ENCODE measurements around the gene MBTPS1. TPM values are rescaled to one million over a fixed set of nuclear protein-coding genes. Genes with fewer than 3 reads are reported as not detected.

The MBTPS1 gene
- total RNA-seq, 3 donors from 2014 or later (not counting 1 experiment from before 2014, with no cell fraction given): 85.2 to 124 (median 113) TPM

DNA sequence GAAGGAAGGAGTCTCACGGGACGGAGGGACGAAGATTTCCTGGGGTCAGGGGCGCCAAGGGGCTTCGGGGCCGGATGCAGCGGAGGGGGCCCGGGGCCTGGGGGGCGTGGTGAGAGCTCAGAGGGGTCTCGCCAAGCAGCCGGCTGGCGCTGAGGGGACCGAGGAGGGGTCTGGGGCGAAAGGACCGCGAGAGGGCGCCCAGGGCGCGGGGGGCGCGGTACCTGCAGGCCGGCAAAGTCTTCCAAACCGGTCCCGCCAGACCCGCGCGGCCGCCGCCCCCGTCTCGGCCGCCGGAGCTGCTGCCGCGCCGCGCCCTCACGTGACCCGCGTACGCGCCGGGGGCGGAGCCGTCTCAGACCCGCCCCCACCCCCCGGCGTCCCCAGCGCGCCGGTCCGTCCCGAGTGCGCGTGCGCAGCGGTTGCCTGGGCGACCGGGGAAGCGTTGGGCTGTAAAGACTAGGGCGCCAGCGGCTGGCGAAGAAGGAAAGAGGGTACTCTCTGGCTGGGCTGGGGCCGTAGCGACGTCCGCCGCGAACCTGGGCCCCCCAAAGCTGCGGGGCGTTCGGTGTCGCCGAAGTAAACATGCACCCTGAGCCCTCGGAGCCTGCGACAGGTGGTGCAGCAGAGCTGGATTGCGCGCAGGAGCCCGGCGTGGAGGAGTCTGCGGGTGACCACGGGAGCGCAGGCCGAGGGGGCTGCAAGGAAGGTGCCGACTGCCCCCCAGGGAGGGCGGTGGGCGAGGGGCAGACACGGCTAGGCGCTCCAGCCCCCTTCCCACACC lies 28.3 kb upstream of the MBTPS1 start, which contains the start of the genes DNAAF1 and HSDL1:
DNAAF1 (plus strand) TSS at position 450 of the 781 bp plus-strand sequence; CDS start at position 583, 133 bp downstream.
HSDL1 (minus strand) TSS at position 319 of the 781 bp plus-strand sequence. CDS start 13,856 bp downstream, outside the sequence.
- ATAC-seq (peak; percentile 90 to 95 (median 93)), DNase-seq (peak; percentile 97 to 98)
- Histone ChIP-seq H3K27ac (ENCODE audit: low read length) (peak within 1 kb of the TSS; percentile 45), H3K4me3 (ENCODE audit: low read length) (peak within 1 kb of the TSS; percentile 61), H3K36me3 (ENCODE audit: control insufficient read depth, insufficient read depth, low read length) (no peaks in the 10 kb centered on the region), H3K27me3 (ENCODE audit: control insufficient read depth, insufficient read depth, low read length) (no peaks in the 10 kb centered on the region), H3K9me3 (ENCODE audit: control insufficient read depth, insufficient read depth, low read length) (no peaks in the 10 kb centered on the region), H3K4me1 (ENCODE audit: control insufficient read depth, insufficient read depth, low read length) (peaks cover 12% of the 10 kb centered on the region)
- Mint-ChIP-seq H3K9me3 (no peaks in the 10 kb centered on the region), H3K27me3 (ENCODE audit: low read depth in 2 of 2) (peaks cover 6 to 9% of the 10 kb centered on the region in 2 donors), H3K4me1 (peaks cover 18 to 19% of the 10 kb centered on the region in 2 donors), H3K4me3 (peak within 1 kb of the TSS; percentile 94), H3K36me3 (no peaks in the 10 kb centered on the region), H3K27ac (peak within 1 kb of the TSS; percentile 82 to 88)
- no peak for TF ChIP-seq CTCF (IDR thresholded peaks at IDR 0.05)
- intact Hi-C loops (cut with micrococcal nuclease): loop anchor here (1.0 kb wide), 1 partner anchor 29 kb away; the partner anchor contains the start of gene MBTPS1
- WGBS (ENCODE audit: insufficient coverage): under 1% methylated on average over 89 of the region's 89 CpGs

DNA sequence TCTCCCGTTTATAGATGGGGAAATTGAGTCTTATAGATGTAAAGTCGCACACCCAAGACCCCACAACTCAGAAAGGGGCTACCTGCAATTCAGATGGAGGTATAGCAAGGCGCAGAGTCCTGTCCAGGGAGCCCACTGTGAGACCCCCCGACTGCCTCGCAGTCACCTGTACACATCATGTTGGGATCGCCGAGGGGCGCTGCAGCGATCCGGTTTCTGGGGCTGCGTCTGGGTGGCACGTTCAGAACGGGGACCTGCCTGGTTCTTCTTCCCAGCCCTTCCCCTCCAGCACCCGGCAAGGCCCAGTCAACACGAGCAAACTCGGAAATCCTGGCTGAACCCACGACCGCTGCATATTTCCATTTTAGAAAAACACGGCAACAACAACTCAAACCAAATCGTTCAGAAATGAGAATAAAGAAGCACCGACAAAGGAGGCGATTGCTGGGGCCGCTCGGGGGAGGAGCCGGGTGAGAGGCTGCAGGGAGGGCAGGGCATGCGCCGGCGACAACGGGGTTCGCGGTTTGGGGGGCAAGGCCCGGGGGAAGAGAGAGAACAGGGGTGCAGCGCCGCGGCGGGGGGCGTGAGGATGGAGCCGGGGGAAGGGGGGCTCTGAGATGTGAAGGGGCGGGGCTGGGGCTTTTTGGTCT lies 27.6 kb upstream of the MBTPS1 start:
- under 1% methylated on average over 38 of the region's 39 CpGs for WGBS (ENCODE audit: insufficient coverage)
- peak; percentile 24 to 62 for DNase-seq
- Mint-ChIP-seq H3K27ac (peak overlapping the region; percentile 82 to 88), H3K36me3 (no peaks in the 10 kb centered on the region), H3K27me3 (ENCODE audit: low read depth in 2 of 2) (peaks cover 6% of the 10 kb centered on the region in 2 donors), H3K9me3 (no peaks in the 10 kb centered on the region), H3K4me1 (peaks cover 18 to 19% of the 10 kb centered on the region in 2 donors), H3K4me3 (peak overlapping the region; percentile 94)
- no peaks in the 10 kb centered on the region for H3K36me3 ChIP-seq (ENCODE audit: control insufficient read depth, insufficient read depth, low read length)
- peak overlapping the region; percentile 45 for H3K27ac ChIP-seq (ENCODE audit: low read length)
- H3K4me1 ChIP-seq (ENCODE audit: control insufficient read depth, insufficient read depth, low read length): peaks cover 12% of the 10 kb centered on the region
- peak overlapping the region; percentile 61 for H3K4me3 ChIP-seq (ENCODE audit: low read length)
- no peak for TF ChIP-seq CTCF (IDR thresholded peaks at IDR 0.05)
- H3K27me3 ChIP-seq (ENCODE audit: control insufficient read depth, insufficient read depth, low read length): no peaks in the 10 kb centered on the region
- peak; percentile 40 to 43 (median 41) for ATAC-seq
- H3K9me3 ChIP-seq (ENCODE audit: control insufficient read depth, insufficient read depth, low read length): no peaks in the 10 kb centered on the region
- intact Hi-C loops (cut with micrococcal nuclease): no loop called here

- no peaks in the 10 kb centered on the region for H3K9me3 Mint-ChIP-seq
- H3K27ac Mint-ChIP-seq: peak overlapping the region; percentile 82 to 88
- Histone ChIP-seq H3K27ac (ENCODE audit: low read length) (no peak overlapping the region), H3K36me3 (ENCODE audit: control insufficient read depth, insufficient read depth, low read length) (no peaks in the 10 kb centered on the region), H3K27me3 (ENCODE audit: control insufficient read depth, insufficient read depth, low read length) (no peaks in the 10 kb centered on the region), H3K4me1 (ENCODE audit: control insufficient read depth, insufficient read depth, low read length) (peaks cover 12% of the 10 kb centered on the region), H3K9me3 (ENCODE audit: control insufficient read depth, insufficient read depth, low read length) (no peaks in the 10 kb centered on the region), H3K4me3 (ENCODE audit: low read length) (no peak overlapping the region)
- peaks cover 3% of the 10 kb centered on the region in 2 donors for H3K27me3 Mint-ChIP-seq (ENCODE audit: low read depth in 2 of 2)
- DNase-seq: no peak
- 56% methylated on average over 11 of the region's 13 CpGs for WGBS (ENCODE audit: insufficient coverage)
- intact Hi-C loops (cut with micrococcal nuclease): no loop called here
- ATAC-seq: no peak
- H3K4me1 Mint-ChIP-seq: peaks cover 19 to 24% of the 10 kb centered on the region in 2 donors
- peak overlapping the region; percentile 94 for H3K4me3 Mint-ChIP-seq
- no peaks in the 10 kb centered on the region for H3K36me3 Mint-ChIP-seq
- no peak for TF ChIP-seq CTCF (IDR thresholded peaks at IDR 0.05)
These were observed 27.1 kb upstream of the MBTPS1 start for GRCh38 chr16:84143784-84144199.

All from natural killer cell (primary cell).